Measurements from ENCODE around the gene PLEKHA3. TPM values are rescaled to one million over a fixed set of nuclear protein-coding genes. Genes with fewer than 3 reads are reported as not detected.

Gene PLEKHA3
- total and polyA plus RNA-seq, 10 of the 15 experiments (the other 5 are each of a cell fraction or from before 2014, with no cell fraction given), result 1.4 to 21.1 (median 7.4) TPM

- ChIA-PET RAD21 (ENCODE audit: unreplicated experiment) (no interaction called here), POLR2A (no interaction called here), CTCF (no interaction called here), SMC1A (ENCODE audit: uncharacterized antibody, unreplicated experiment) (interaction anchor here (1.1 kb wide), 1 partner anchor 23 kb away, joined by 3 read pairs; no protein-coding TSS in a partner anchor)
- H3K4me3 ChIP-seq, result no peak overlapping the region
- DNase-seq (ENCODE audit: low read depth, low spot score), result no peak
- in situ Hi-C loops (cut with MboI), result no loop called here
- H3K4me1 ChIP-seq (ENCODE audit: control insufficient read depth, insufficient read depth, low read length), result no peaks in the 10 kb centered on the region
- H2AFZ ChIP-seq (ENCODE audit: control insufficient read depth, low read depth, low read length), result no peak overlapping the region
- H3K4me2 ChIP-seq (ENCODE audit: control insufficient read depth, insufficient read depth), result no peak overlapping the region
- no peaks in the 10 kb centered on the region for H3K79me2 ChIP-seq (ENCODE audit: control insufficient read depth, insufficient read depth, low read length)
- ATAC-seq, result no peak
- no TSS peak for BruUV-seq (replicated peaks)
- intact Hi-C loops (cut with micrococcal nuclease; ENCODE audit: unreplicated experiment), result no loop called here
- no peak overlapping the region for H3K9ac ChIP-seq (ENCODE audit: control insufficient read depth, insufficient read depth, low read length)
- no peak for FAIRE-seq
- peaks cover 3 to 7% of the 10 kb centered on the region in 2 experiments; a peak in 3 of 4 replicates for H3K36me3 ChIP-seq (ENCODE audit: control insufficient read depth in 2 of 2, insufficient read depth in 2 of 2, low read length in 1 of 2)
- no peaks in the 10 kb centered on the region for H4K20me1 ChIP-seq (ENCODE audit: control insufficient read depth, insufficient read depth)
- WGBS (ENCODE audit: insufficient coverage, insufficient replicate concordance, low lambda C conversion rate, missing lambda C conversion rate), result 100% methylated on average over 2 of the region's 2 CpGs
- no peaks in the 10 kb centered on the region for H3K27me3 ChIP-seq (replicated peaks in 1 of 2; ENCODE audit: control insufficient read depth in 2 of 2, insufficient read depth in 2 of 2, low read length in 1 of 2)
- H3K27ac ChIP-seq (ENCODE audit: control insufficient read depth, insufficient read depth), result no peak overlapping the region
- no peaks in the 10 kb centered on the region; the same call in 2 of the 3 replicates for H3K9me3 ChIP-seq (replicated peaks; ENCODE audit: control insufficient read depth, insufficient read depth, low read length)
- TF ChIP-seq HDAC6 (IDR thresholded peaks at IDR 0.05; ENCODE audit: unreplicated experiment) (no peak), CUX1 (IDR thresholded peaks at IDR 0.05; ENCODE audit: insufficient replicate concordance, low read depth, low read length) (no peak), CBFB (IDR thresholded peaks at IDR 0.05; ENCODE audit: low read depth) (no peak), FOS (IDR thresholded peaks at IDR 0.05; ENCODE audit: borderline replicate concordance, extremely low read depth, insufficient read length) (no peak), POLR2AphosphoS2 (IDR thresholded peaks at IDR 0.05; ENCODE audit: low read depth, low read length) (no peak), BCL11A (IDR thresholded peaks at IDR 0.05; ENCODE audit: low read depth, low read length) (no peak), E2F8 (IDR thresholded peaks at IDR 0.05; ENCODE audit: low read depth, partially characterized antibody) (no peak), DPF2 (IDR thresholded peaks at IDR 0.05) (no peak), CBX5 (IDR thresholded peaks at IDR 0.05; ENCODE audit: low read depth) (no peak), MTA3 (IDR thresholded peaks at IDR 0.05; ENCODE audit: borderline replicate concordance, low read length) (no peak), GABPA (IDR thresholded peaks at IDR 0.05; ENCODE audit: low read depth) (no peak)
- TF ChIP-seq, protein P1, sequence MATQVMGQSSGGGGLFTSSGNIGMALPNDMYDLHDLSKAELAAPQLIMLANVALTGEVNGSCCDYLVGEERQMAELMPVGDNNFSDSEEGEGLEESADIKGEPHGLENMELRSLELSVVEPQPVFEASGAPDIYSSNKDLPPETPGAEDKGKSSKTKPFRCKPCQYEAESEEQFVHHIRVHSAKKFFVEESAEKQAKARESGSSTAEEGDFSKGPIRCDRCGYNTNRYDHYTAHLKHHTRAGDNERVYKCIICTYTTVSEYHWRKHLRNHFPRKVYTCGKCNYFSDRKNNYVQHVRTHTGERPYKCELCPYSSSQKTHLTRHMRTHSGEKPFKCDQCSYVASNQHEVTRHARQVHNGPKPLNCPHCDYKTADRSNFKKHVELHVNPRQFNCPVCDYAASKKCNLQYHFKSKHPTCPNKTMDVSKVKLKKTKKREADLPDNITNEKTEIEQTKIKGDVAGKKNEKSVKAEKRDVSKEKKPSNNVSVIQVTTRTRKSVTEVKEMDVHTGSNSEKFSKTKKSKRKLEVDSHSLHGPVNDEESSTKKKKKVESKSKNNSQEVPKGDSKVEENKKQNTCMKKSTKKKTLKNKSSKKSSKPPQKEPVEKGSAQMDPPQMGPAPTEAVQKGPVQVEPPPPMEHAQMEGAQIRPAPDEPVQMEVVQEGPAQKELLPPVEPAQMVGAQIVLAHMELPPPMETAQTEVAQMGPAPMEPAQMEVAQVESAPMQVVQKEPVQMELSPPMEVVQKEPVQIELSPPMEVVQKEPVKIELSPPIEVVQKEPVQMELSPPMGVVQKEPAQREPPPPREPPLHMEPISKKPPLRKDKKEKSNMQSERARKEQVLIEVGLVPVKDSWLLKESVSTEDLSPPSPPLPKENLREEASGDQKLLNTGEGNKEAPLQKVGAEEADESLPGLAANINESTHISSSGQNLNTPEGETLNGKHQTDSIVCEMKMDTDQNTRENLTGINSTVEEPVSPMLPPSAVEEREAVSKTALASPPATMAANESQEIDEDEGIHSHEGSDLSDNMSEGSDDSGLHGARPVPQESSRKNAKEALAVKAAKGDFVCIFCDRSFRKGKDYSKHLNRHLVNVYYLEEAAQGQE (IDR thresholded peaks at IDR 0.05; ENCODE audit: low read depth, low read length), result no peak
These were observed 72.8 kb downstream of the PLEKHA3 start for GRCh38 chr2:178553047-178553446.

Data from GM12878 (cell line).